Epidermal melanocyte (primary cell): ENCODE measurements around the gene SLFN14.
"Not testable (repeated sequence)": the region's sequence is repeated elsewhere in the genome, so short reads cannot be mapped to it uniquely, and the experiment has no call there.

Source experiments
- DNase-seq: peaks from one replicate; pipeline ENCODE4 v3.0.0; 2011; ENCODE audit warnings: low spot score; ENCODE audit not compliant: insufficient read length

The SLFN14 gene

GRCh38 chr17:35521654-35522256, 38.9 kb downstream of the SLFN14 start:
- DNase-seq = not testable (repeated sequence)

DNA sequence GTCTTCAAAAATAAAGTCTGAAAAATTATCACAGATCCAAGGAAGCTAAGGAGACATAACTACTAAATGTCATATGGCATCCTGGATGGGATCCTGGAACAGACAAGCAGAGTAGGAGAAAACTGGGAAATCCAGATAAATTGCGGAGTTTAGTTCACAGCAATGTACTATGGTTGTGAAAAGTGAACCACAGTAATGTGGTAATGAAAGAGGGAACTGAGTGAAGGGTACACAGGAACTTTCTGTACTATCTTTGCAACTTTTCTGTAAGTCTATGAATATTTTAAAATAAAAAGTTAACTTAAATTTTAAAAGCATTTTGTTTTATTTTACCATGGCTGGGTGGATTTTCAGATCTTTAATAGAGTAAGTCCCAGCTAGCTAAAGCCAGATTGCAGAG, 39.5 kb downstream of the SLFN14 start:
- no peak for DNase-seq

DNA sequence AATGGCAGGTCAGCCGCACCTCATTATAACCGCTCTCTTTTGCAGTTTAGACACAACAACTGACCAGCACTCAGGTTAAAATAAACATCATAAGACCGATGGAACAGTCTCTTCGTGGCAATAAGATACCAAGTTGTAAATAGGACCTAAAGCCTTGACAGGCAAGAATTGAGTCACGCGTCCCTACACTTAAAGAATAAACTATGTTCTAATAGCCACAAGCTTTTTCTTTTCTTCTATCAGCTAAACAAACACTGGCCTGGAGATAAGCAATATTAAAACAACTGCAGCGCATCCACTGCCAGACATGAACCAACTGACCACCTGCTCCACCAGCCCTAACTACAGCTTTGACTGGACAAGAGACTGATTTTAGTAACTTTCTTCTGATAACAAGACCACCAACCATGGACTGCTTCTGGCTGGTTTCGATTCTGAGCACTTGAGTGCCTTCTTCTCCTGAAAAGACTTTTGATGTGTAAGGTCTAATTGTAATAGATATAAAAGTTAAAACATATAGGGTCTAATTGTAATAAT, 40.6 kb downstream of the SLFN14 start:
- no peak for DNase-seq

DNA sequence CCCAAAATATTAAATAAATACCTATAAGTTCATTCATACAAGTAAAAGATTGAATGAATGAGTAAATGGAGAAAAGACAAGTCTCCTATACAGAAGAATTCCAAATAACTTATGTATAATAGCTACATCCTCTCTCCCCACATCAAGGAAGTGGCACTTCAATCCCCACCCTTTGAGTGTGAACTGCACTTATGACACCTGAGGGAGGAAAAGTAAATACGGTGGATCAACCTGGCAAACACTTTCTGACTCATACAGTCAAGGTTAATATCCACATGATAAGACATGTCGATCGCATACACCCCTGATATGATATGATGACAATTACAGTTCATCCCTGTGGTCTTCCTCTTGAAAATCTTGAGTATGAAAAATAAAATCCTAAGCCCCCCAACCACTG, 41.2 kb downstream of the SLFN14 start:
- no peak for DNase-seq

- DNase-seq = not testable (repeated sequence)
Measured at GRCh38 chr17:35518431-35518830, 42.2 kb downstream of the SLFN14 start.

DNA sequence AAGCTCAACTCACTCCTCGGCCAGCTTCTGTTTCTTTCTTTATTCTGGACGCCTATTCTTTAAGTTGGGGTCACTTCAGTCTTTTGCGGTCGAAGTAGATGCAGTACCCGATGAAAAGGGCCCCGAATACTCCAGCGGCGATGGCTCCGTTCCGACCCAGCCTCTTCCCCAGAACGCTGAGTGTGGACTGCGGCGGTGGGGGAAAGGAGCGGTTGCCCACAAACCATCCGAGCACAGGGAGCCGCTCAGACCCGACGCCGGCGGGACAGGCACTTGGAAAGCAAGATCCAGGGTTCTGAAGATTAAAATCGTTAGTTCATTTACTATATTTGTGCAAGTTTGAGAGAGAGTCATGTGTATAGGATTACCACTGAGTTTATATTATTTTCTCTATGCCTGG, 45.6 kb downstream of the SLFN14 start:
- DNase-seq = no peak

- no peak for DNase-seq
Measured at GRCh38 chr17:35514564-35514963, 46.1 kb downstream of the SLFN14 start.
